Sigmoid colon (tissue), 7 donors: ENCODE data around the gene ENTPD1. TPM values are rescaled to one million over a fixed set of nuclear protein-coding genes. Genes with fewer than 3 reads are reported as not detected.
A peak's percentile ranks its signal among the peaks of the same experiment; 100 is the strongest.

ENCODE experiments used
- DNase-seq: peaks from one replicate; pipeline ENCODE4 v3.0.0-alpha.2; 2019
- H3K27ac ChIP-seq, 4 donors: fragments of 200-600 bp; sonication (generic); one replicate each; pipeline ENCODE4 v1.5.1; 2016 to 2019; ENCODE audit warnings: mild to moderate bottlenecking in 1 of 4
- H3K27me3 ChIP-seq, 3 donors: fragments of 200-600 bp; sonication (generic); one replicate each; pipeline ENCODE4 v1.5.1; 2019; ENCODE audit warnings: mild to moderate bottlenecking in 1 of 3
- H3K36me3 ChIP-seq, 4 donors: fragments of 200-600 bp; sonication (generic); one replicate each; pipeline ENCODE4 v1.5.1; 2016 to 2019
- H3K4me1 ChIP-seq, 4 donors: fragments of 200-600 bp; sonication (generic); one replicate each; pipeline ENCODE4 v1.5.1; 2017 to 2019
- H3K4me3 ChIP-seq, 4 donors: fragments of 200-600 bp; sonication (generic); one replicate each; pipeline ENCODE4 v1.5.1; 2017 to 2019; ENCODE audit warnings: mild to moderate bottlenecking in 2 of 4, moderate library complexity in 1 of 4
- H3K9me3 ChIP-seq, 4 donors: fragments of 200-600 bp in 3 of 4; sonication (generic) in 3 of 4; one replicate each; pipeline versions ENCODE4 v1.5.1 to v1.6.1; 2013 to 2019
- EP300 ChIP-seq, 4 donors: sonication (generic); formaldehyde crosslinking; IDR thresholded peaks; one replicate each; pipeline ENCODE4 v1.6.1; 2017; ENCODE audit warnings: antibody characterized with exemption in 4 of 4
- POLR2A ChIP-seq, 2 donors: fragments of 450-650 bp; IDR thresholded peaks; one replicate each; pipeline ENCODE4 v1.6.1; 2016; ENCODE audit warnings: antibody characterized with exemption in 2 of 2, mild to moderate bottlenecking in 2 of 2, moderate library complexity in 2 of 2
- POLR2AphosphoS5 ChIP-seq, 4 donors: sonication (generic); formaldehyde crosslinking; IDR thresholded peaks; one replicate each; pipeline ENCODE4 v1.6.1; 2017; ENCODE audit warnings: antibody characterized with exemption in 4 of 4
- WGBS, 2 donors: extraction: QIAGEN DNeasy Blood & Tissue Kit; methylation state at CpG; one replicate each; pipeline ENCODE4 v1.1.7; 2013; 5-methylcytosine and 5-hydroxymethylcytosine counted together
- intact Hi-C: fragments of 100-400 bp; cut with DNase I; formaldehyde crosslinking; loops from one replicate; pipeline ENCODE4 v1.15.1; 2023
- polyA plus RNA-seq, 3 donors: library from polyadenylated mRNA; stranded (reverse); fragments of 200-250 nt; gene quantifications; one replicate each; pipeline ENCODE4 v1.2.3, GENCODE V29; 2013
- total RNA-seq, 4 donors: library from RNA; depleted of rRNA; stranded (reverse); fragments of >200 nt; gene quantifications; one replicate each; pipeline ENCODE4 v1.1.0, GENCODE V29; 2016
- TF ChIP-seq, protein P1 (sequence below), 4 experiments: fragments of 450-650 bp in 3 of 4; fragments of 200-600 bp in 1 of 4; IDR thresholded peaks; one replicate each; pipeline ENCODE4 v1.5.1; 2016 to 2019; ENCODE audit warnings: antibody characterized with exemption in 4 of 4, mild to moderate bottlenecking in 3 of 4, moderate library complexity in 2 of 4
- donor health status: healthy with polysubstance abuse.
- donor health status: Bipolar disorder and iron deficiency.
- donor health status: healthy.

Gene ENTPD1
- total and polyA plus RNA-seq, 7 donors = 5.4 to 112 (median 18.5) TPM

GRCh38 chr10:95860166-95860940 is 104.4 kb downstream of the ENTPD1 start:
- TF ChIP-seq, protein P1, sequence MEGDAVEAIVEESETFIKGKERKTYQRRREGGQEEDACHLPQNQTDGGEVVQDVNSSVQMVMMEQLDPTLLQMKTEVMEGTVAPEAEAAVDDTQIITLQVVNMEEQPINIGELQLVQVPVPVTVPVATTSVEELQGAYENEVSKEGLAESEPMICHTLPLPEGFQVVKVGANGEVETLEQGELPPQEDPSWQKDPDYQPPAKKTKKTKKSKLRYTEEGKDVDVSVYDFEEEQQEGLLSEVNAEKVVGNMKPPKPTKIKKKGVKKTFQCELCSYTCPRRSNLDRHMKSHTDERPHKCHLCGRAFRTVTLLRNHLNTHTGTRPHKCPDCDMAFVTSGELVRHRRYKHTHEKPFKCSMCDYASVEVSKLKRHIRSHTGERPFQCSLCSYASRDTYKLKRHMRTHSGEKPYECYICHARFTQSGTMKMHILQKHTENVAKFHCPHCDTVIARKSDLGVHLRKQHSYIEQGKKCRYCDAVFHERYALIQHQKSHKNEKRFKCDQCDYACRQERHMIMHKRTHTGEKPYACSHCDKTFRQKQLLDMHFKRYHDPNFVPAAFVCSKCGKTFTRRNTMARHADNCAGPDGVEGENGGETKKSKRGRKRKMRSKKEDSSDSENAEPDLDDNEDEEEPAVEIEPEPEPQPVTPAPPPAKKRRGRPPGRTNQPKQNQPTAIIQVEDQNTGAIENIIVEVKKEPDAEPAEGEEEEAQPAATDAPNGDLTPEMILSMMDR (IDR thresholded peaks at IDR 0.05) = no peak
- TF ChIP-seq POLR2AphosphoS5 (IDR thresholded peaks at IDR 0.05) = peak in 2 of 4 donors; percentile 68 to 70
- Histone ChIP-seq H3K4me1 (peaks cover 0 to 23% (median 10%) of the 10 kb centered on the region in 4 donors), H3K27ac (peak overlapping the region in 2 of 4 donors; percentile 42 to 59), H3K27me3 (no peaks in the 10 kb centered on the region), H3K36me3 (no peaks in the 10 kb centered on the region), H3K9me3 (no peaks in the 10 kb centered on the region), H3K4me3 (no peak overlapping the region)
- no peak for DNase-seq
- intact Hi-C loops = no loop called here
- 91 to 94% methylated on average over 3 of the region's 3 CpGs for WGBS, 2 donors

DNA sequence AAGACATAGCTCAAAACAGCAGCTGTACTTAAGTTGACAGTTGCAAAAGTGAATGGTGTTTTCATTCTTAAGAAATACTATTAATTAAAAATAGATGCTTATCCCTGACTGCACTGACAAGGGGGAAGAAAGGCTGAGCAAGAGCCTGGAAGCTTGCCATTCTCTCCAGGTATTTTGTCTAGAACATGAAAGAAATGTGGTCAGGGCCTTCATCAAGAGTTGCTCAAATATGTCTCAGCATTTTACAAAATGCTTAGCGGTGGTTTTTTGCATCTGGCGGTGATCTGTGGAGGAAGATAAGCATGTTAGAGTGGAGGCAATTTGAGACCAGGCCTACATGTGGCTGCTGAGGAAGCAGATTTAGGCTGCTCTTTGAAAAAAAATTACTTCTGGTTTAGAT is 105.4 kb downstream of the ENTPD1 start:
- Histone ChIP-seq H3K27me3 (no peaks in the 10 kb centered on the region), H3K36me3 (peaks cover 0 to 7% (median 0%) of the 10 kb centered on the region in 4 donors), H3K27ac (peak overlapping the region in 1 of 4 donors; percentile 59), H3K9me3 (no peaks in the 10 kb centered on the region), H3K4me1 (peaks cover 0 to 23% (median 10%) of the 10 kb centered on the region in 4 donors), H3K4me3 (no peak overlapping the region)
- no peak for TF ChIP-seq EP300 (IDR thresholded peaks at IDR 0.05)
- no peak for TF ChIP-seq POLR2A (IDR thresholded peaks at IDR 0.05)
- TF ChIP-seq, protein P1 (IDR thresholded peaks at IDR 0.05) = no peak
- TF ChIP-seq POLR2AphosphoS5 (IDR thresholded peaks at IDR 0.05) = no peak
- DNase-seq = no peak
- intact Hi-C loops = no loop called here
- WGBS, 2 donors = 81 to 93% methylated on average over 2 of the region's 2 CpGs

- Histone ChIP-seq H3K4me3 (no peak overlapping the region), H3K9me3 (no peaks in the 10 kb centered on the region), H3K36me3 (peaks cover 0 to 38% (median 4%) of the 10 kb centered on the region in 4 donors), H3K4me1 (peaks cover 0 to 17% (median 8%) of the 10 kb centered on the region in 4 donors), H3K27ac (peak overlapping the region; percentile 5 to 32 (median 24)), H3K27me3 (no peaks in the 10 kb centered on the region)
- no peak for DNase-seq
- intact Hi-C loops = loop anchor here (1.0 kb wide), 1 partner anchor 171 kb away; no protein-coding TSS in a partner anchor
- WGBS, 2 donors = 46 to 59% methylated on average over 7 of the region's 7 CpGs
- TF ChIP-seq POLR2AphosphoS5 (IDR thresholded peaks at IDR 0.05) (no peak), POLR2A (IDR thresholded peaks at IDR 0.05) (no peak), EP300 (IDR thresholded peaks at IDR 0.05) (no peak)
- TF ChIP-seq, protein P1 (IDR thresholded peaks at IDR 0.05) = peak; percentile 27 to 54 (median 40)
Measured at GRCh38 chr10:95864906-95865813, 109.2 kb downstream of the ENTPD1 start.

DNA sequence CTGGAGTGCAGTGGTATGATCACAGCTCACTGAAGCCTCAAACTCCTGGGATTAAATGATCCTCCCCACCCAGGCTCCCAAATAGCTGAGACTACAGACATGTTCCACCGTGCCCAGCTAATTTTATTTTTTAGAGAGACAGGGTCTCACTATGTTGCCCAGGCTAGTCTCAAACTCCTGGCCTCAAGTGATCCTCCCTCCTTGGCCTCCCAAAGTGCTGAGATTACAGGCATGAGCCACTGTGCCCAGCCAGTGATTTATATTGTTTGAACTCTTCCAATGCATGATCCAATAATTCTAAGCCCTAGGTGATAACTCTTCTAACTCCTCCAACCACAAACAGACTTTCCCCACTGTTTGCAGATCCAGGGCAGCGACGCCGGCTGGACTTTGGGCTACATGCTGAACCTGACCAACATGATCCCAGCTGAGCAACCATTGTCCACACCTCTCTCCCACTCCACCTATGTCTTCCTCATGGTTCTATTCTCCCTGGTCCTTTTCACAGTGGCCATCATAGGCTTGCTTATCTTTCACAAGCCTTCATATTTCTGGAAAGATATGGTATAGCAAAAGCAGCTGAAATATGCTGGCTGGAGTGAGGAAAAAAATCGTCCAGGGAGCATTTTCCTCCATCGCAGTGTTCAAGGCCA is 110.0 kb downstream of the ENTPD1 start:
- no peaks in the 10 kb centered on the region for H3K9me3 ChIP-seq

More for the DNA sequence above, 110.0 kb downstream of the ENTPD1 start:
- Histone ChIP-seq H3K27ac (no peak overlapping the region), H3K4me1 (peaks cover 0 to 9% (median 1%) of the 10 kb centered on the region in 4 donors), H3K27me3 (no peaks in the 10 kb centered on the region), H3K4me3 (no peak overlapping the region), H3K36me3 (peaks cover 0 to 45% (median 4%) of the 10 kb centered on the region in 4 donors)
- DNase-seq = no peak
- no peak for TF ChIP-seq POLR2A (IDR thresholded peaks at IDR 0.05)
- no peak for TF ChIP-seq EP300 (IDR thresholded peaks at IDR 0.05)
- TF ChIP-seq, protein P1 (IDR thresholded peaks at IDR 0.05) = no peak
- intact Hi-C loops = loop anchor here (1.0 kb wide), 1 partner anchor 172 kb away; no protein-coding TSS in a partner anchor
- WGBS, 2 donors = 32 to 78% methylated on average over 6 of the region's 6 CpGs
